AG09319 (cell line): ENCODE data around the gene STAG3.
"Not testable (repeated sequence)": the region's sequence is repeated elsewhere in the genome, so short reads cannot be mapped to it uniquely, and the experiment has no call there.

Experiments used
- DNase-seq: peaks from one replicate; pipeline ENCODE4 v3.0.0-alpha.2; 2010; ENCODE audit warnings: low read depth; ENCODE audit errors: extremely low read depth
- TF ChIP-seq, protein P1 (sequence below): IDR thresholded peaks from 2 replicates; pipeline ENCODE4 v1.5.1; 2011; ENCODE audit warnings: low read depth, mild to moderate bottlenecking, inconsistent platforms, low read length, moderate library complexity

STAG3 gene

DNA sequence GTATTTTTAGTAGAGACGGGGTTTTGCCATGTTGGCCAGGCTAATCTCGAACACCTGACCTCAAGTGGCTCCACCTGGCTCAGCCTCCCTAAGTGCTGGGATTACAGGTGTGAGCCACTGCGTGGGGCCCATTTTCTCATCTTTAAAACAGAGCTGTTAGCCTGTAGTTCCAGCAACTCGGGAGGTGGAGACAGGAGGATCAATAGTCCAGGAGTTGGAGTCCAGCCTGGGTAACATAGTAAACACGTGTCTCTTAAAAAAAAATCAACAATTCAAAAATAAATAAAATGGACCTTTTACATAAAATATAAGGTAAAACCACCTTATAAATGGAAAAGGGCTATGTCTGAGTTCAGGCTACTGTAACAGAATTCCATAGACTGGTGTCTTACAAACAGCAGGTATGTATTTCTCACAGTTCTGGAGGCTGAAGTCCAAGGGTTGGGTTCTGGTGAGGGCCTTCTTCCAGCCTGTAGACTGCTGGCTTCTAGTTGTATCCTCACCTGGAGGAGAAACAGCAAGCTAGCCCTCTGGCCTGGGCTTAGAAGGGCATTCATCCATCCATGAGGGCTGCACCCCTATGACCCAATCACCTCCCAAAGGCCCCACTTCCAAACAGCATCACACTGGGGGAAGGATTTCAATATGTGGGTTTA, 35.0 kb downstream of the STAG3 start:
- TF ChIP-seq, protein P1, sequence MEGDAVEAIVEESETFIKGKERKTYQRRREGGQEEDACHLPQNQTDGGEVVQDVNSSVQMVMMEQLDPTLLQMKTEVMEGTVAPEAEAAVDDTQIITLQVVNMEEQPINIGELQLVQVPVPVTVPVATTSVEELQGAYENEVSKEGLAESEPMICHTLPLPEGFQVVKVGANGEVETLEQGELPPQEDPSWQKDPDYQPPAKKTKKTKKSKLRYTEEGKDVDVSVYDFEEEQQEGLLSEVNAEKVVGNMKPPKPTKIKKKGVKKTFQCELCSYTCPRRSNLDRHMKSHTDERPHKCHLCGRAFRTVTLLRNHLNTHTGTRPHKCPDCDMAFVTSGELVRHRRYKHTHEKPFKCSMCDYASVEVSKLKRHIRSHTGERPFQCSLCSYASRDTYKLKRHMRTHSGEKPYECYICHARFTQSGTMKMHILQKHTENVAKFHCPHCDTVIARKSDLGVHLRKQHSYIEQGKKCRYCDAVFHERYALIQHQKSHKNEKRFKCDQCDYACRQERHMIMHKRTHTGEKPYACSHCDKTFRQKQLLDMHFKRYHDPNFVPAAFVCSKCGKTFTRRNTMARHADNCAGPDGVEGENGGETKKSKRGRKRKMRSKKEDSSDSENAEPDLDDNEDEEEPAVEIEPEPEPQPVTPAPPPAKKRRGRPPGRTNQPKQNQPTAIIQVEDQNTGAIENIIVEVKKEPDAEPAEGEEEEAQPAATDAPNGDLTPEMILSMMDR: no peak
- DNase-seq: no peak

- TF ChIP-seq, protein P1: no peak
These were observed 36.0 kb downstream of the STAG3 start for GRCh38 chr7:100213672-100214071.

GRCh38 chr7:100214356-100214755, 36.6 kb downstream of the STAG3 start:
- not testable (repeated sequence) for DNase-seq

More at GRCh38 chr7:100213672-100214071, 36.0 kb downstream of the STAG3 start:
- no peak for DNase-seq

DNA sequence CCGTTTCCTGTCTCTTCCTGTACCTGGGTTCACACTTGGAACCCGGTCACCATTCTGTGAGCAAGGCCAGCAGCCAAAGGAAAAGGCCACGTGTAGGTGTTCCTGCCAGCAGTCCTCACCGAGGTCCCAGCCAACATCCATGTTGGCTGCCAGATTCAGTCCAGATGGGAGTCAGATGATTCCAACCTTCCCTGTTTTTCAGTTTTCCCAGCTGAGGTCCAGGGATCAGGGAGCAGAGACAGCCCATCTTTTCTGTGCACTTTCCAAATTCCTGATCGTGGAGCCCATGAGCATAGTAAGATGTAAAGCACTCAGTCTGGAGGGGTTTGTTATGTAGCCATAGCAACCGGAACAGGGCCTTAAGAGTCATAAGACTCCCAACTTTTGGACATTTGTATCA, 38.2 kb downstream of the STAG3 start:
- no peak for DNase-seq
- TF ChIP-seq, protein P1: no peak

DNA sequence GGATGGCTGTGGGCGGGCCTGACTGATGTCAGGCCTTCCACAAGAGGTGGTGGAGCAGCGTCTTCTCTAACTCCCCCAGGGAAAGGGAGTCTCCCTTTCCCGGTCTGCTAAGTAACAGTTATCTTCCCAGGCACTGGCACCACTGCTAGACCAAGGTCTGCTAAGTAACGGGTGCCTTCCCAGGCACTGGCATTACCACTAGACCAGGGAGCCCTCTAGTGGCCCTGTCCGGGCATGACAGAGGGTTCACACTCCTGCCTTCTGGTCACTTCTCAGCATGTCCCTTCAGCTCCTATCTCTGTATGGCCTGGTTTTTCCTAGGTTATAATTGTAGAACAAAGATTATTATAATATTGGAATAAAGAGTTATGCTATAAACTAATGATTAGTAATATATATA, 40.2 kb downstream of the STAG3 start:
- peak; percentile 4 for DNase-seq
- TF ChIP-seq, protein P1: peak; percentile 44

GRCh38 chr7:100219271-100219737, 41.6 kb downstream of the STAG3 start:
- TF ChIP-seq, protein P1: no peak
- no peak for DNase-seq

- DNase-seq: not testable (repeated sequence)
These were observed 42.3 kb downstream of the STAG3 start, which contains the start of gene PVRIG for GRCh38 chr7:100219801-100220585. PVRIG (plus strand) TSS chr7:100219949; CDS start chr7:100219971, 22 bp downstream.

GRCh38 chr7:100220586-100221230, 43.0 kb downstream of the STAG3 start:
- TF ChIP-seq, protein P1: no peak
- DNase-seq: no peak
